ENCODE data around the gene TXNRD1.

DNA sequence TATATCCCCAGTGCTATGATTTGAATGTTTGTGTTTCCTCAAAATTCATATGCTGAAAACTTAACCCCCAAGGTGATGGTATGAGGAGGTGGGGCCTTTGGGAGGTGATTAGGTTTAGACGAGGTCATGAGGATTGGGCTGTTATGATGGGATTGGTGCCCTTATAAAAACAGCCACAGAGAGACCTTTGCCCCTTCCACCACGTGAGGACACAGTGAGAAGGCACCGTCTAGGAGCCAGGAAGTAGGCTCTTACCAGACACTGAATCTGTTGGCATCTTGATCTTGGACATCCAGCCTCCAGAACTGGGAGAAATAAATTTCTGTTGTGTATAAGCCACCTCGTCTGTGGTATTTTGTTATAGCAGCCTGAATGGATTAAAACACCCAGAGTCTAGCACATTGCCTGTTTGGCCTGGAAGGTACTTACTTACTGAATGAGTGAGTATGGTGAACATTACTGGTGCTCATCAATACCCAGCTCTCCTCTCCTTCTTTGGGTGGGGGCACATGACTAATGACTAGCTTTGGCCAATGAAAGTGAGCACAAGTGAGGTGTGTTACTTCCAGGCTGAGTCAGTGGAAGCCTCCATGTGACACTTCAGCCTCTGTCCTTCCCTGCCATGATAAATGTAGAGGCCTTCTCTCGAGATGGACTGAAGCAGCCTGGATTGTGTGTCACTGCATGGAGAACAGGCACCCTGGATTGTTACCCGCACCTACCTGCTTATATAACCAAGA lies 168.7 kb downstream of the TXNRD1 start:
- TF ChIP-seq CTCF (IDR thresholded peaks at IDR 0.05; ENCODE audit: control extremely low read depth in 1 of 3, insufficient read depth in 1 of 3, low read depth in 1 of 3, low read length in 3 of 3) (no peak), ATF2 (IDR thresholded peaks at IDR 0.05; ENCODE audit: low read length) (no peak)

Measured in H1 (cell line).